Measurements from ENCODE around the gene C5orf24. TPM values are rescaled to one million over a fixed set of nuclear protein-coding genes. Genes with fewer than 3 reads are reported as not detected.
"Not testable (repeated sequence)": the region's sequence is repeated elsewhere in the genome, so short reads cannot be mapped to it uniquely, and the experiment has no call there.

C5orf24 gene
- total RNA-seq, 6 experiments from 2014 or later, result 19.0 to 41.8 (median 30.2) TPM

DNA sequence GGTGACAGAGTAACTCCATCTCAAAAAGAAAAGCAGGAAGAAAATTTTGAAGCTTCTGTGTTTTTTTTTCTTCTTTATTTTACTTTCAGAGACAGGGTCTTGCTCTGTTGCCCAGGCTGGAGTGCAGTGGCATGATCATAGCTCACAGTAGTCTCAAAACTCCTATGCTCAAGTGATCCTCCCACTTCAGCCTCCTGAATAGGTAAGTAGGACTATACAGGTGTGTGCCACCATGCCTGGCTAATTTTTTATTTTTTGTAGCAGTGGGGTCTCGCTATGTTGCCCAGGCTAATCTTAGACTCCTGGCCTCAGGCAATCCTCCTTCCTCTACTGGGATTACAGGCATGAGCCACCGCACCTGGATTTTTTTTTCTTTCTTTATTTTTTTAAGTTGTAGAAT, 10.1 kb upstream of the C5orf24 start:
- 100% methylated on average over 2 of the region's 2 CpGs for WGBS (ENCODE audit: insufficient coverage, low coverage, low lambda C conversion rate, missing lambda C conversion rate)
- no peaks in the 10 kb centered on the region for H3K9me3 ChIP-seq
- no peaks in the 10 kb centered on the region for H3K27me3 ChIP-seq
- peaks cover 0 to 3% (median 0%) of the 10 kb centered on the region in 4 donors for H3K36me3 ChIP-seq
- peaks cover 0 to 23% (median 11%) of the 10 kb centered on the region in 4 donors for H3K4me1 ChIP-seq
- no peak overlapping the region for H3K4me3 ChIP-seq
- no peak for TF ChIP-seq POLR2A (IDR thresholded peaks at IDR 0.05)
- TF ChIP-seq, protein P1, sequence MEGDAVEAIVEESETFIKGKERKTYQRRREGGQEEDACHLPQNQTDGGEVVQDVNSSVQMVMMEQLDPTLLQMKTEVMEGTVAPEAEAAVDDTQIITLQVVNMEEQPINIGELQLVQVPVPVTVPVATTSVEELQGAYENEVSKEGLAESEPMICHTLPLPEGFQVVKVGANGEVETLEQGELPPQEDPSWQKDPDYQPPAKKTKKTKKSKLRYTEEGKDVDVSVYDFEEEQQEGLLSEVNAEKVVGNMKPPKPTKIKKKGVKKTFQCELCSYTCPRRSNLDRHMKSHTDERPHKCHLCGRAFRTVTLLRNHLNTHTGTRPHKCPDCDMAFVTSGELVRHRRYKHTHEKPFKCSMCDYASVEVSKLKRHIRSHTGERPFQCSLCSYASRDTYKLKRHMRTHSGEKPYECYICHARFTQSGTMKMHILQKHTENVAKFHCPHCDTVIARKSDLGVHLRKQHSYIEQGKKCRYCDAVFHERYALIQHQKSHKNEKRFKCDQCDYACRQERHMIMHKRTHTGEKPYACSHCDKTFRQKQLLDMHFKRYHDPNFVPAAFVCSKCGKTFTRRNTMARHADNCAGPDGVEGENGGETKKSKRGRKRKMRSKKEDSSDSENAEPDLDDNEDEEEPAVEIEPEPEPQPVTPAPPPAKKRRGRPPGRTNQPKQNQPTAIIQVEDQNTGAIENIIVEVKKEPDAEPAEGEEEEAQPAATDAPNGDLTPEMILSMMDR (IDR thresholded peaks at IDR 0.05), result no peak
- no peak overlapping the region for H3K27ac ChIP-seq
- DNase-seq, result no peak
- intact Hi-C loops (cut with DNase I), result no loop called here
- no peak for ATAC-seq

- peak in 1 of 3 donors; percentile 61 for DNase-seq
- H3K4me1 ChIP-seq, result peaks cover 0 to 23% (median 11%) of the 10 kb centered on the region in 4 donors
- no peaks in the 10 kb centered on the region for H3K27me3 ChIP-seq
- intact Hi-C loops (cut with DNase I), result no loop called here
- peak overlapping the region in 2 of 3 donors; percentile 3 to 13 for H3K4me3 ChIP-seq
- no peaks in the 10 kb centered on the region for H3K9me3 ChIP-seq
- 34% methylated on average over 3 of the region's 3 CpGs for WGBS (ENCODE audit: insufficient coverage, low coverage, low lambda C conversion rate, missing lambda C conversion rate)
- TF ChIP-seq, protein P1 (IDR thresholded peaks at IDR 0.05), result no peak
- no peak for TF ChIP-seq POLR2A (IDR thresholded peaks at IDR 0.05)
- H3K27ac ChIP-seq, result peak overlapping the region; percentile 49 to 74 (median 69)
- ATAC-seq, result peak; percentile 67 to 75 (median 68)
- peaks cover 0 to 3% (median 0%) of the 10 kb centered on the region in 4 donors for H3K36me3 ChIP-seq
These were observed 8.1 kb upstream of the C5orf24 start for GRCh38 chr5:134837530-134838181.

DNA sequence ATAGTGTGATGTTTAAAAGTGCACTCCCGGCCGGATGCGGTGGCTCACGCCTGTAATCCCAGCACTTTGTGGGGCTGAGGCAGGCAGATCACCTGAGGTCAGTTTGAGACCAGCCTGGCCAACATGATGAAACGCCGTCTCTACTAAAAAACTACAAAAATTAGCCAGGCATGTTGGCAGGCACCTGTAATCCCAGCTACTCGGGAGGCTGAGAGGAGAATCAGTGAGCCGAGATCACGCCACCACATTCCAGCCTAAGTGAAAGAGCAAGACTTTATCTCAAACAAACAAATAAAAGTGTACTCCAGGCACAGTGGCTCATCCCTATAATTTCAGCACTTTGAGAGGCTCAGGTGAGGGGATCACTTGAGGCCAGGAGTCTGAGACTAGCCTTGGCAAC, 7.4 kb upstream of the C5orf24 start:
- TF ChIP-seq POLR2A (IDR thresholded peaks at IDR 0.05), result peak; percentile 23
- peaks cover 0 to 23% (median 11%) of the 10 kb centered on the region in 4 donors for H3K4me1 ChIP-seq
- DNase-seq (peak; percentile 61 to 81 (median 69)), ATAC-seq (peak; percentile 86 to 91 (median 90))
- intact Hi-C loops (cut with DNase I); H3K4me3 ChIP-seq; H3K9me3 ChIP-seq; H3K27me3 ChIP-seq; H3K36me3 ChIP-seq: not testable (repeated sequence)
- WGBS (ENCODE audit: insufficient coverage, low coverage, low lambda C conversion rate, missing lambda C conversion rate), result 28% methylated on average over 9 of the region's 9 CpGs
- H3K27ac ChIP-seq, result peak overlapping the region; percentile 49 to 74 (median 69)

DNA sequence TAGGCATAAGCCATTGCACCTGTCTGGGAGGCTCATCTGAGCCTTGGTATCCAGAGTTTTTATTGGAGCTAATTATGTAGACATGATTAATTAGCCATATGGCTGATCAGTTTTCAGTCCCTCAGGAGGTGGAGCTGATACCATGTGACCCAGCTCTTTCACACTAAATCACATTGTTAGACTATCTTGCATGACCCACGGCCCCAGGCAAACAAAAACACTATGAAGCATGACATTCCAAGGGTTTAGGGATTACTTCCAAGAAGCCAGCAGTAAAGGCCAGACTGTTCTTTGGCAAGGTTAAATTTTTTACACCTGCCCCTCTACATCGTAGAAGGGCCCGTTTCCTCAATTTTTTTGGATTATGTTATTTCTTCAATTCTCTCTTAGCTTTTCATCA, 5.0 kb upstream of the C5orf24 start:
- TF ChIP-seq POLR2A (IDR thresholded peaks at IDR 0.05), result no peak
- TF ChIP-seq, protein P1 (IDR thresholded peaks at IDR 0.05), result no peak
- Histone ChIP-seq H3K27ac (no peak overlapping the region), H3K36me3 (peaks cover 0 to 3% (median 0%) of the 10 kb centered on the region in 4 donors), H3K27me3 (no peaks in the 10 kb centered on the region), H3K4me1 (peaks cover 0 to 29% (median 11%) of the 10 kb centered on the region in 4 donors), H3K9me3 (no peaks in the 10 kb centered on the region), H3K4me3 (no peak overlapping the region)
- DNase-seq (no peak), ATAC-seq (no peak)
- intact Hi-C loops (cut with DNase I), result no loop called here
- 90% methylated on average over 3 of the region's 3 CpGs for WGBS (ENCODE audit: insufficient coverage, low coverage, low lambda C conversion rate, missing lambda C conversion rate)

- TF ChIP-seq POLR2A (IDR thresholded peaks at IDR 0.05), result no peak
- TF ChIP-seq, protein P1 (IDR thresholded peaks at IDR 0.05), result no peak
- Histone ChIP-seq H3K4me1 (peaks cover 0 to 25% (median 7%) of the 10 kb centered on the region in 4 donors), H3K36me3 (peaks cover 0 to 3% (median 0%) of the 10 kb centered on the region in 4 donors), H3K27ac (no peak overlapping the region), H3K27me3 (no peaks in the 10 kb centered on the region), H3K9me3 (no peaks in the 10 kb centered on the region), H3K4me3 (no peak overlapping the region)
- WGBS (ENCODE audit: insufficient coverage, low coverage, low lambda C conversion rate, missing lambda C conversion rate), result 63% methylated on average over 1 of the region's 1 CpG
- intact Hi-C loops (cut with DNase I), result no loop called here
- DNase-seq (no peak), ATAC-seq (no peak)
These were observed 1.5 kb upstream of the C5orf24 start for GRCh38 chr5:134844252-134844651.

Data from right lobe of liver (tissue), 6 donors.